MCF 10A (cell line): ENCODE data around the gene PIEZO1. TPM values are rescaled to one million over a fixed set of nuclear protein-coding genes. Genes with fewer than 3 reads are reported as not detected.
A peak's percentile ranks its signal among the peaks of the same experiment; 100 is the strongest.

Source experiments
- BruUV-seq: library from RNA; stranded (reverse); fragments of 400-500 nt; replicated peaks from 2 replicates; lab custom pipeline; 2021; lab: Mats Ljungman, UMichigan
- CTCF ChIA-PET: fragments of 300-600 bp; sonication (Branson Sonifier 250); formaldehyde crosslinking; extraction: SDS; loops from one replicate; lab custom pipeline; 2021; ENCODE audit warnings: antibody characterized with exemption, inconsistent platforms; lab: Yijun Ruan, JAX
- POLR2A ChIA-PET: fragments of 300-600, 350-650 bp; sonication (Branson Sonifier 250); formaldehyde crosslinking; extraction: SDS; loops from one replicate; lab custom pipeline; 2020; ENCODE audit warnings: antibody characterized with exemption, inconsistent platforms; lab: Yijun Ruan, JAX
- DNase-seq: peaks from one replicate; pipeline ENCODE4 v3.0.0-alpha.2; 2018; ENCODE audit not compliant: unreplicated experiment
- H3K27ac Mint-ChIP-seq: one replicate; pipeline ENCODE4 v1.8.0; 2022; ENCODE audit warnings: mild to moderate bottlenecking, low read depth, mixed read lengths; ENCODE audit not compliant: unreplicated experiment
- H3K27me3 Mint-ChIP-seq: one replicate; pipeline ENCODE4 v1.8.0; 2022; ENCODE audit warnings: mixed read lengths; ENCODE audit not compliant: insufficient read depth, unreplicated experiment
- H3K36me3 Mint-ChIP-seq: one replicate; pipeline ENCODE4 v1.8.0; 2022; ENCODE audit warnings: mild to moderate bottlenecking, moderate library complexity, mixed read lengths; ENCODE audit not compliant: insufficient read depth, unreplicated experiment
- H3K4me1 Mint-ChIP-seq: one replicate; pipeline ENCODE4 v1.8.0; 2022; ENCODE audit warnings: mixed read lengths; ENCODE audit not compliant: insufficient read depth, unreplicated experiment
- H3K4me3 Mint-ChIP-seq: one replicate; pipeline ENCODE4 v1.8.0; 2022; ENCODE audit warnings: mild to moderate bottlenecking, moderate library complexity, mixed read lengths; ENCODE audit not compliant: unreplicated experiment
- H3K9me3 Mint-ChIP-seq: one replicate; pipeline ENCODE4 v1.8.0; 2022; ENCODE audit warnings: mixed read lengths; ENCODE audit not compliant: unreplicated experiment
- intact Hi-C: fragments of 100-400 bp; cut with micrococcal nuclease; formaldehyde crosslinking; loops from 2 replicates; pipeline ENCODE4 v1.14.1; 2022
- total RNA-seq: library from RNA; stranded (reverse); gene quantifications from 2 replicates; pipeline ENCODE4 v1.2.3, GENCODE V29; 2022
- TF ChIP-seq, protein P1 (sequence below): fragments of 200-600 bp; IDR thresholded peaks from one replicate; pipeline ENCODE4 v1.8.0; 2022; ENCODE audit warnings: antibody characterized with exemption, mild to moderate bottlenecking; ENCODE audit not compliant: unreplicated experiment

The PIEZO1 gene
- total RNA-seq, 1 experiment from 2014 or later, result 193 TPM

DNA sequence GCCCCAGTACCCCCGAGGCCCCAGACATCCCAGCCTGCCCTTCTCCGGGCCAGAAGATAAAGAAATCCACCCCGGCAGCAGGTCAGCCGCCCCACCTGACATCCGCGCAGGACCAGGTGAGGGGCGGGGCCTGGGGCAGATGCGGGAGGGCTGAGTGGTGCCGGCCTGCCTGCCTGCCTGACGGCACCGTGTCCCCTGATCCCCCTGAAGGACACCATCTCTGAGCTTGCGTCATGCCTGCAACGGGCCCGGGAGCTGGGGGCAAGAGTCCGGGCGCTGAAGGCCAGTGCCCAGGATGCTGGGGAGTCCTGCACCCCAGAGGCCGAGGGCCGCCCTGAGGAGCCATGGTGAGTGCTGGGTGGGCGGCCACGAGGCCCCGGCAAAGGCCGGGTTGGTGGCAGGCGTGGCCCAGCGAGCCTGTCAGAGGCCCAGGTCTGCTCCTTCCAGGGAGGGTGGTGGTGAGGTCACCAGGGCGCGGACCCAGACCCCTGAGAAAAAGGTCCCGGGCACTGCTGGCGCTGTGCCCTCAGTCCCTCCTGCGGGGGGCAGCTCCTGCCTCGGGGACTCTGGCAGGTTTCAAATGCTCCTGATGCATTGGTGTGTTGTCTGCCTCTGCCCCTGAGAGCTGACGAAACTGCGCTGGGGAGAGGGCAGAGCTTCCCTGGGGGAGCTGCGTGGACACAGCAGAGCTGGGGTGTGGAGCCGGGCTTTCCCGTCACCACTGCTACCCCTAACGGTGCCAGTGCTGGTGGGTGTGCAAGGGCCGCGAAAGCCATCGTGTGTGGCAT is 19.7 kb upstream of the PIEZO1 start:
- TF ChIP-seq, protein P1, sequence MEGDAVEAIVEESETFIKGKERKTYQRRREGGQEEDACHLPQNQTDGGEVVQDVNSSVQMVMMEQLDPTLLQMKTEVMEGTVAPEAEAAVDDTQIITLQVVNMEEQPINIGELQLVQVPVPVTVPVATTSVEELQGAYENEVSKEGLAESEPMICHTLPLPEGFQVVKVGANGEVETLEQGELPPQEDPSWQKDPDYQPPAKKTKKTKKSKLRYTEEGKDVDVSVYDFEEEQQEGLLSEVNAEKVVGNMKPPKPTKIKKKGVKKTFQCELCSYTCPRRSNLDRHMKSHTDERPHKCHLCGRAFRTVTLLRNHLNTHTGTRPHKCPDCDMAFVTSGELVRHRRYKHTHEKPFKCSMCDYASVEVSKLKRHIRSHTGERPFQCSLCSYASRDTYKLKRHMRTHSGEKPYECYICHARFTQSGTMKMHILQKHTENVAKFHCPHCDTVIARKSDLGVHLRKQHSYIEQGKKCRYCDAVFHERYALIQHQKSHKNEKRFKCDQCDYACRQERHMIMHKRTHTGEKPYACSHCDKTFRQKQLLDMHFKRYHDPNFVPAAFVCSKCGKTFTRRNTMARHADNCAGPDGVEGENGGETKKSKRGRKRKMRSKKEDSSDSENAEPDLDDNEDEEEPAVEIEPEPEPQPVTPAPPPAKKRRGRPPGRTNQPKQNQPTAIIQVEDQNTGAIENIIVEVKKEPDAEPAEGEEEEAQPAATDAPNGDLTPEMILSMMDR, result no peak
- intact Hi-C loops, result no loop called here
- Mint-ChIP-seq H3K9me3 (no peaks in the 10 kb centered on the region), H3K27ac (no peak overlapping the region), H3K27me3 (no peaks in the 10 kb centered on the region), H3K4me1 (no peaks in the 10 kb centered on the region), H3K4me3 (peak overlapping the region; percentile 74), H3K36me3 (peaks cover 43% of the 10 kb centered on the region)
- POLR2A ChIA-PET, result interaction anchor here (0.7 to 3.3 kb wide), 3 partner anchors 8 to 781 kb away, joined by 3 to 24 read pairs (median 16); partner anchors contain the start of genes APRT and PIEZO1
- no TSS peak for BruUV-seq
- peak; percentile 45 for DNase-seq
- CTCF ChIA-PET, result no interaction called here

DNA sequence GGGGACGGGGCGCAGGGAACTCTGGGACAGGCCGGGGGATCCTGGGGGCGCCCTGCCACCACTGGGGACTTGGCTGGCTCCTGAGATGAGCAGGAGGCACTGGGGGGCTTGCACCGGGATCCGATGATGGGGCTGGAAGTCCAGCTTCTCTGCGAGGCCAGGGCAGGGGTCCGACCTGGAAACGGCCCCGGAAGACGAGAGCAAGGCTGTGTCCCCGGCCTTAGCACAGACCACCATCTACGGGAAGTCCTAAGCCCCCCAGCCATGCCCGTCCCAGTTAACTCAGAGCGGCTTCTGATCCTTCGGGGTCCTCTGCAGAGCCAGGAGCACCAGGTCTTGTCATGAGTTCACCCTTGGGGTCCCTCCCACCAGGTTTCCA is 19.1 kb upstream of the PIEZO1 start:
- BruUV-seq, result no TSS peak

DNA sequence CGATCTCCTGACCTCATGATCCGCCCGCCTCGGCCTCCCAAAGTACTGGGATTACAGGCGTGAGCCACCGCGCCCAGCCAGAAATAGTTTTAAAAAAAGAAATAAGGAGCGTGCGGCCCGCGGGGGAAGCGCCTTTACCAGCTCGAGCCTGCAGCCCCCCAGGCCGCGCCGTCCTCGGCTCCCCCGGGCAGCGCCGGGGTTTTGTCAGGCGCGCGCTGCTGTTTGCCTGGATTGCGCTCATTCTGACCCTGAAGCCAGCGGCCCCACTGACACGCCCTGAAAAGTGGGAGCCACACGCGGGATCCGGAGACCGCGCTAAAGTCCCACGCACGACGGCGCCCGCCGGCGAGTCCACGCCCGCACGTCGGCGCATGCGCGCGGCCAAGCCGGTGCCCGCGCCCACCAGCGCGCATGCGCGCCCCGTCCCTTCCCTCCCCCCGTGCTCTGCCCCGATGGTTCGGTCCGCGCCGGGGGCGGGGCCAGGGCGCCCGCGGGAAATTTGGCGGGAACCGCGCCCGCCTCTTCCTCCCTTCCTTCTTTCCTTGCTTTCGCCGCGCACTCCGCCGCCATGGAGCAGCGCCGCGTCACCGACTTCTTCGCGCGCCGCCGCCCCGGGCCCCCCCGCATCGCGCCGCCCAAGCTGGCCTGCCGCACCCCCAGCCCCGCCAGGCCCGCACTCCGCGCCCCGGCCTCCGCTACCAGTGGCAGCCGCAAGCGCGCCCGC is 18.4 kb upstream of the PIEZO1 start, which contains the start of gene CDT1:
Gene CDT1 (plus strand): TSS at position 526 of the 724 bp plus-strand sequence. CDS start 43 bp downstream, at position 569.
- intact Hi-C loops, result no loop called here

More for the DNA sequence above, 19.1 kb upstream of the PIEZO1 start:
- H3K36me3 Mint-ChIP-seq, result peaks cover 39% of the 10 kb centered on the region
- intact Hi-C loops, result no loop called here
- no peaks in the 10 kb centered on the region for H3K4me1 Mint-ChIP-seq
- TF ChIP-seq, protein P1, result no peak
- peak overlapping the region; percentile 74 for H3K4me3 Mint-ChIP-seq
- no peak overlapping the region for H3K27ac Mint-ChIP-seq
- H3K9me3 Mint-ChIP-seq, result no peaks in the 10 kb centered on the region
- POLR2A ChIA-PET, result interaction anchor here (0.7 to 3.3 kb wide), 3 partner anchors 8 to 782 kb away, joined by 3 to 24 read pairs (median 16); partner anchors contain the start of genes APRT and PIEZO1
- CTCF ChIA-PET, result no interaction called here
- H3K27me3 Mint-ChIP-seq, result no peaks in the 10 kb centered on the region
- DNase-seq, result no peak

More for the DNA sequence above, 18.4 kb upstream of the PIEZO1 start, which contains the start of gene CDT1:
- peak within 1 kb of the TSS; percentile 74 for H3K4me3 Mint-ChIP-seq
- H3K27me3 Mint-ChIP-seq, result no peaks in the 10 kb centered on the region
- peak; percentile 80 for DNase-seq
- CTCF ChIA-PET, result no interaction called here
- no TSS peak for BruUV-seq
- H3K36me3 Mint-ChIP-seq, result peaks cover 36% of the 10 kb centered on the region
- TF ChIP-seq, protein P1, result no peak
- no peaks in the 10 kb centered on the region for H3K9me3 Mint-ChIP-seq
- POLR2A ChIA-PET, result interaction anchor here (0.5 to 3.3 kb wide), 6 partner anchors 9 to 351 kb away, joined by 3 to 24 read pairs (median 4); partner anchors contain the start of genes APRT and PIEZO1
- no peaks in the 10 kb centered on the region for H3K4me1 Mint-ChIP-seq
- H3K27ac Mint-ChIP-seq, result no peak within 1 kb of the TSS
